Measurements from ENCODE around the gene ALDH3B1. TPM values are rescaled to one million over a fixed set of nuclear protein-coding genes. Genes with fewer than 3 reads are reported as not detected.

Gene ALDH3B1
- total and polyA plus RNA-seq, 9 of the 15 experiments (the other 6 are each of a cell fraction or from before 2014, with no cell fraction given), result 0.01 to 0.35 (median 0.07) TPM; not detected in 2

- FAIRE-seq (no peak), DNase-seq (ENCODE audit: extremely low read depth in 1 of 4, low spot score in 3 of 4) (no peak), ATAC-seq (no peak)
- H3K27me3 ChIP-seq (ENCODE audit: control insufficient read depth in 2 of 2, insufficient read depth in 2 of 2, low read length in 2 of 2), result no peaks in the 10 kb centered on the region
- peaks cover 27 to 69% of the 10 kb centered on the region in 2 experiments for H3K4me1 ChIP-seq (replicated peaks in 1 of 2; ENCODE audit: control insufficient read depth in 2 of 2, insufficient read depth in 2 of 2, low read length in 2 of 2)
- H3K9me1 ChIP-seq (ENCODE audit: control insufficient read depth, insufficient read depth, low read length), result no peaks in the 10 kb centered on the region
- H3K9ac ChIP-seq (ENCODE audit: insufficient read depth in 1 of 2, low read depth in 2 of 2, low read length in 2 of 2), result peak overlapping the region in 1 of 2 experiments; percentile 55; a peak in 1 of 4 replicates
- H3K4me2 ChIP-seq (ENCODE audit: insufficient read depth, low read length), result no peak overlapping the region
- 94% methylated on average over 12 of the region's 12 CpGs for WGBS (ENCODE audit: insufficient coverage, low coverage, missing lambda C conversion rate)
- no peak overlapping the region for H3K4me3 ChIP-seq
- ChIA-PET POLR2A (interaction anchor here (0.6 kb wide), 2 partner anchors 18 to 86 kb away, joined by 3 read pairs; no protein-coding TSS in a partner anchor), CTCF (ENCODE audit: low intra/inter-chr PET ratio) (no interaction called here)
- intact Hi-C loops (cut with micrococcal nuclease) (no loop called here), in situ Hi-C loops (cut with MboI) (no loop called here)
- no peak for TF ChIP-seq SP1 (CRISPR knock-in tag; IDR thresholded peaks at IDR 0.05)
- TF ChIP-seq TEAD2 (tag; IDR thresholded peaks at IDR 0.05), result no peak
- no peak for TF ChIP-seq PHTF2 (CRISPR knock-in tag; IDR thresholded peaks at IDR 0.05)
- no peak for TF ChIP-seq NRF1 (conservative IDR thresholded peaks at IDR 0.05 in 1 of 2, IDR thresholded peaks at IDR 0.05 in 1 of 2)
- no peak for TF ChIP-seq MCM5 (IDR thresholded peaks at IDR 0.05; ENCODE audit: low read depth)
- no peak for TF ChIP-seq RFX5 (IDR thresholded peaks at IDR 0.05; ENCODE audit: low read depth, low read length)
- TF ChIP-seq CREB3L1 (IDR thresholded peaks at IDR 0.05; ENCODE audit: borderline replicate concordance, low read depth), result no peak
- no peak for TF ChIP-seq SIX5 (IDR thresholded peaks at IDR 0.05; ENCODE audit: borderline replicate concordance in 1 of 2, insufficient read depth in 1 of 2, low read depth in 1 of 2, low read length in 2 of 2)
- TF ChIP-seq CHD2 (IDR thresholded peaks at IDR 0.05; ENCODE audit: low read depth, low read length), result no peak
- no peak for TF ChIP-seq FOXK1 (CRISPR knock-in tag; IDR thresholded peaks at IDR 0.05; ENCODE audit: borderline replicate concordance)
- H3K9me3 ChIP-seq (replicated peaks; ENCODE audit: control insufficient read depth, insufficient read depth, low read depth, low read length), result no peaks in the 10 kb centered on the region
- BruUV-seq (replicated peaks), result no TSS peak
- peaks cover 29% of the 10 kb centered on the region for H3K79me2 ChIP-seq (ENCODE audit: control insufficient read depth, insufficient read depth, low read length)
- H2AFZ ChIP-seq (ENCODE audit: low read depth, low read length), result no peak overlapping the region
- no peaks in the 10 kb centered on the region for H4K20me1 ChIP-seq (replicated peaks; ENCODE audit: control insufficient read depth, insufficient read depth, low read length)
- no peak overlapping the region for H3K27ac ChIP-seq (ENCODE audit: extremely low read depth, low read depth, low read length)
- H3K36me3 ChIP-seq (ENCODE audit: control insufficient read depth, insufficient read depth, low read length), result peaks cover 44% of the 10 kb centered on the region; the same call in 2 of the 3 replicates
Measured at GRCh38 chr11:68033708-68034045, 23.6 kb downstream of the ALDH3B1 start.

All from K562 (cell line).